DND-41 (cell line): Measurements from ENCODE around the gene IGSF9.
"Not testable (repeated sequence)": the region's sequence is repeated elsewhere in the genome, so short reads cannot be mapped to it uniquely, and the experiment has no call there.

Experiments used
- ATAC-seq: fragments of 200-7000 bp; cut with Tn5 transposase; 3 replicates; pipeline ENCODE4 v1.9.1; 2021; ENCODE audit warnings: low read depth; ENCODE audit not compliant: insufficient read depth
- DNase-seq: peaks from one replicate; pipeline ENCODE4 v3.0.0-alpha.2; 2020
- H2AFZ ChIP-seq: 2 replicates; pipeline ENCODE4 v1.6.0; 2012; ENCODE audit warnings: low read depth, low read length
- H3K27ac ChIP-seq: 2 replicates; pipeline ENCODE4 v1.5.1; 2012; ENCODE audit warnings: low read length, inconsistent platforms
- H3K27me3 ChIP-seq: fragments of 200-600 bp; sonication (generic); 2 replicates; pipeline ENCODE4 v1.6.0; 2012; ENCODE audit warnings: low read length, mild to moderate bottlenecking, inconsistent platforms; ENCODE audit not compliant: insufficient read depth, poor library complexity
- H3K36me3 ChIP-seq: 2 replicates; pipeline ENCODE4 v1.5.1; 2012; ENCODE audit warnings: low read length, inconsistent platforms; ENCODE audit not compliant: insufficient read depth
- H3K4me1 ChIP-seq: 2 replicates; pipeline ENCODE4 v1.5.1; 2012; ENCODE audit warnings: mild to moderate bottlenecking, low read length; ENCODE audit not compliant: insufficient read depth
- H3K4me2 ChIP-seq: 2 replicates; pipeline ENCODE4 v1.6.0; 2012; ENCODE audit warnings: mild to moderate bottlenecking, moderate library complexity, low read length, inconsistent platforms; ENCODE audit not compliant: insufficient read depth
- H3K4me3 ChIP-seq, 2 experiments: fragments of 200-600 bp in 1 of 2; shearing (Covaris generic) in 1 of 2; 2 replicates each; pipeline ENCODE4 v1.5.1; 2012 to 2016; ENCODE audit warnings: inconsistent platforms in 2 of 2, low read length in 2 of 2, mild to moderate bottlenecking in 2 of 2, low read depth in 1 of 2, moderate library complexity in 1 of 2
- H3K79me2 ChIP-seq: 2 replicates; pipeline ENCODE4 v1.6.0; 2012; ENCODE audit warnings: low read length, inconsistent platforms; ENCODE audit not compliant: insufficient read depth
- H3K9ac ChIP-seq: 2 replicates; pipeline ENCODE4 v1.6.0; 2012; ENCODE audit warnings: low read depth, mild to moderate bottlenecking, inconsistent platforms, low read length, moderate library complexity
- H3K9me3 ChIP-seq: 2 replicates; pipeline ENCODE4 v1.5.1; 2012; ENCODE audit warnings: low read length, moderate library complexity, mild to moderate bottlenecking, inconsistent platforms; ENCODE audit not compliant: insufficient read depth, severe bottlenecking
- H4K20me1 ChIP-seq: 2 replicates; pipeline ENCODE4 v1.6.0; 2012; ENCODE audit warnings: low read length; ENCODE audit not compliant: insufficient read depth
- EZH2 ChIP-seq: IDR thresholded peaks from 3 replicates; pipeline ENCODE4 v1.6.1; 2012; ENCODE audit warnings: borderline replicate concordance, low read depth, mild to moderate bottlenecking, moderate library complexity, low read length, inconsistent platforms; ENCODE audit not compliant: severe bottlenecking
- TF ChIP-seq, protein P1 (sequence below): IDR thresholded peaks from 2 replicates; pipeline ENCODE4 v1.5.1; 2012; ENCODE audit warnings: borderline replicate concordance, low read length, moderate library complexity, mild to moderate bottlenecking; ENCODE audit not compliant: poor library complexity, severe bottlenecking; ENCODE audit errors: extremely low read depth

IGSF9 gene

DNA sequence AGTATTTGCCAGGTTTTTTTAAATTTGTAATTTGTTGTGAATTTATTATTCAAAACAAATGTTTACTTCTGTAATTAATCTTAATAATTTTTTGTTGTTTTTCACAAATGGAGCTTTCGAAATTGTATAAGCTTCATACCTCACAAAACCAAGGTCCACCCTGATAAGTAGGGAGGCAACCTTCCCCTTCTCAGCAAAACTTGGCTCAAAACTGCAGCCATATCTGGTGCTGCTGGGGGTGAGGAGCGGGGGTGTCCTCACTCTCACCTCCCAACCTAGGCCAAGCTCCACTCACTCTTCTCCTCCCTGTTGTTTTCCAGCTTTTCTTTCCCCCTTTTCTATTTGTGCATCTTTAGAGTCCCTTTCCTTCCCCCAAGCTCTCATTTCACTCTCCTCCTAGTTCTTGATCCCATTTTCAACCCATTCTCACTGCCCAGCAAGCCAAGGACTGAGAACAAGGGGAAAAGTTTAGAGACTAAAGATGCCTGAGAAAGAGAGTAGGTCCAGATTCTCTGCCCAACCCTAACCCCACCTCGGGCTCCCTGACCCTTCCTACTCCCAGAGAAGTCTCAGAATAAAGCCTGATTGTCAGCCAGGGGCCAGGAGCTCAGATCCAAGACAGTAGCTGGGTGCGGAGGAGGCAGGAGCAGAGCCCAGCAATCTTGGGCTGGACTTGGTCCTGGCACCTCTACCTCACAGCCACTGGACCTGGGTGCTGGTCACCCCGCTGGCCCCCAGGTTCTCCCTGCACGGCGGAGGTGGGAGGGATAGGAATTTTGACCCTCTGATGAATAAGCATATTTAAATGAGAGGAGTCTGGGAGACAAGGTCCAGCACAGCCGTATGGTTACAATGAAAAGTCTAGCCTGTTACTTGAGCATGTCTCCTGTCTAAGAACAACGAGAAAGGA is 37.1 kb downstream of the IGSF9 start:
- Histone ChIP-seq H3K9ac (no peak overlapping the region), H3K36me3 (no peaks in the 10 kb centered on the region), H3K4me3 (no peak overlapping the region), H3K9me3 (no peaks in the 10 kb centered on the region), H3K27ac (no peak overlapping the region), H3K4me1 (peaks cover 17% of the 10 kb centered on the region), H2AFZ (no peak overlapping the region), H3K4me2 (no peak overlapping the region), H4K20me1 (no peaks in the 10 kb centered on the region), H3K79me2 (no peaks in the 10 kb centered on the region), H3K27me3 (no peaks in the 10 kb centered on the region)
- TF ChIP-seq EZH2 = no peak
- TF ChIP-seq, protein P1, sequence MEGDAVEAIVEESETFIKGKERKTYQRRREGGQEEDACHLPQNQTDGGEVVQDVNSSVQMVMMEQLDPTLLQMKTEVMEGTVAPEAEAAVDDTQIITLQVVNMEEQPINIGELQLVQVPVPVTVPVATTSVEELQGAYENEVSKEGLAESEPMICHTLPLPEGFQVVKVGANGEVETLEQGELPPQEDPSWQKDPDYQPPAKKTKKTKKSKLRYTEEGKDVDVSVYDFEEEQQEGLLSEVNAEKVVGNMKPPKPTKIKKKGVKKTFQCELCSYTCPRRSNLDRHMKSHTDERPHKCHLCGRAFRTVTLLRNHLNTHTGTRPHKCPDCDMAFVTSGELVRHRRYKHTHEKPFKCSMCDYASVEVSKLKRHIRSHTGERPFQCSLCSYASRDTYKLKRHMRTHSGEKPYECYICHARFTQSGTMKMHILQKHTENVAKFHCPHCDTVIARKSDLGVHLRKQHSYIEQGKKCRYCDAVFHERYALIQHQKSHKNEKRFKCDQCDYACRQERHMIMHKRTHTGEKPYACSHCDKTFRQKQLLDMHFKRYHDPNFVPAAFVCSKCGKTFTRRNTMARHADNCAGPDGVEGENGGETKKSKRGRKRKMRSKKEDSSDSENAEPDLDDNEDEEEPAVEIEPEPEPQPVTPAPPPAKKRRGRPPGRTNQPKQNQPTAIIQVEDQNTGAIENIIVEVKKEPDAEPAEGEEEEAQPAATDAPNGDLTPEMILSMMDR = no peak
- ATAC-seq = no peak
- no peak for DNase-seq

DNA sequence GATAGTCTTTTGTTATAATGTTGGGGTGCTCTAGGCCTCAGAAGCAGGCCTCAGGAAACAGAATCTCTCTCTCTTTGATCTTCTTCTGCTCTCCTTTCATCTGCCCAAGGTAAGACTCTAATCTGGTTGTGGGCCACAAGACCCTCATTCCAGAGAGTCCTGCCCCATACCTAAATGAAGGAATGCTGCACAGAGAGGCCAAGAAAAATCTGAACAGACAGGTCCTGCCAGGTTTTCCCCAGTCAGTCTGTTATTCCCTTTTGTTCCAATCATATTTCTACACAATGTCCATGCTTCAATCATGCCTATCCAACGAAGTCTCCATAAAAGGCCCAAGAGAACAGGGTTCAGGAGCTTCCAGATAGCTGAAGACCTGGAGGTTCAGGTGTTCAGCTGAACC is 38.5 kb downstream of the IGSF9 start:
- Histone ChIP-seq H3K79me2 (no peaks in the 10 kb centered on the region), H3K4me1 (peaks cover 17% of the 10 kb centered on the region)
- no peak for ATAC-seq

DNA sequence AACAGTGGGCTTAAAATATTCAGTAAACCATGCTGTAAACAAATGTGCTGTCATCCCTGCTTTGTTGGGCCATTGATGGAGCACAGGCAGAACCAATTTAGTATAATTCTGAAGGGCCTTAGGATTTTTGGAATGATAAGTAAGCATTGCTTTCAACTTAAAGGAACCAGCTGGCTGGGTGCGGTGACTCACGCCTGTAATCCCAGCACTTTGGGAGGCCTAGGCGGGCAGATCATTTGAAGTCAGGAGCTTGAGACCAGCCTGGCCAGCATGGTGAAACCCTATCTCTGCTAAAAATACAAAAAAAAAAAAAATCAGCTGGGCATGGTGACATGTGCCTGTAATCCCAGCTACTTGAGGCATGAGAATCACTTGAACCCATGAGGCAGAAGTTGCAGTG is 41.4 kb downstream of the IGSF9 start:
- H3K27me3 ChIP-seq, DNase-seq, H3K4me2 ChIP-seq, H3K79me2 ChIP-seq, H4K20me1 ChIP-seq, H2AFZ ChIP-seq, H3K36me3 ChIP-seq, H3K27ac ChIP-seq, H3K4me1 ChIP-seq, ATAC-seq, H3K4me3 ChIP-seq, H3K9me3 ChIP-seq, H3K9ac ChIP-seq: not testable (repeated sequence)

More for the DNA sequence above, 38.5 kb downstream of the IGSF9 start:
- Histone ChIP-seq H3K36me3 (no peaks in the 10 kb centered on the region), H3K4me3 (no peak overlapping the region), H3K9me3 (no peaks in the 10 kb centered on the region), H3K27me3 (no peaks in the 10 kb centered on the region), H3K27ac (no peak overlapping the region), H3K4me2 (no peak overlapping the region), H3K9ac (no peak overlapping the region), H2AFZ (no peak overlapping the region), H4K20me1 (no peaks in the 10 kb centered on the region)
- TF ChIP-seq, protein P1 = no peak
- no peak for TF ChIP-seq EZH2
- DNase-seq = no peak

DNA sequence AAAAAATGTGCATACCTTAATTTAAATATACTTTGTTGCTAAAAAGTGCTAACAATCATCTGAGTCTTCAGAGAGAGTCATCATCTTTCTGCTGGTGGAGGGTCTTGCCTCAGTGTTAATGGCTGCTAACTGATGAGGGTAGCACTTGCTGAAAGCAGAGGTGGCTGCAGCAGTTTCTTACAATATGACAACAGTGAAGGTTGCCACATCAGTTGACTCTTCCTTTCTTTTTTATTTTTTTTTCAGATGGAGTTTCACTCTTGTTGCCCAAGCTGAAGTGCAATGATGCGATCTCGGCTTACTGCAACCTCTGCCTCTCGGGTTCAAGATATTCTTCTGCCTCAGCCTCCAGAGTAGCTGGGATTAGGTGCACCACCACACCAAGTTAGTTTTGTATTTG is 42.9 kb downstream of the IGSF9 start:
- no peak overlapping the region for H3K9ac ChIP-seq
- ATAC-seq (no peak), DNase-seq (no peak)
- H3K36me3 ChIP-seq = no peaks in the 10 kb centered on the region
- no peak overlapping the region for H3K27ac ChIP-seq
- no peak overlapping the region for H2AFZ ChIP-seq
- no peak overlapping the region for H3K4me2 ChIP-seq
- no peak overlapping the region for H3K4me3 ChIP-seq
- H3K9me3 ChIP-seq = no peaks in the 10 kb centered on the region
- TF ChIP-seq, protein P1 = no peak
- no peak for TF ChIP-seq EZH2
- no peaks in the 10 kb centered on the region for H3K79me2 ChIP-seq
- no peaks in the 10 kb centered on the region for H3K4me1 ChIP-seq
- no peaks in the 10 kb centered on the region for H3K27me3 ChIP-seq
- no peaks in the 10 kb centered on the region for H4K20me1 ChIP-seq
